ENCODE measurements around the gene APCDD1. TPM values are rescaled to one million over a fixed set of nuclear protein-coding genes. Genes with fewer than 3 reads are reported as not detected.

APCDD1 gene
- total and polyA plus RNA-seq, 2 of the 8 experiments (the other 6 are each of a cell fraction or from before 2014, with no cell fraction given) = 2.6 to 3.6 TPM

- no peak overlapping the region for H4K5ac ChIP-seq (ENCODE audit: insufficient read length, low read depth, low read length)
- no peak overlapping the region for H3K18ac ChIP-seq (ENCODE audit: extremely low read depth, low read length)
- H2BK5ac ChIP-seq (ENCODE audit: low read depth, low read length) = no peak overlapping the region
- no peak overlapping the region for H2AK5ac ChIP-seq (ENCODE audit: low read depth, low read length)
- H2BK12ac ChIP-seq (ENCODE audit: low read depth, low read length) = no peak overlapping the region
- no peaks in the 10 kb centered on the region for H3K36me3 ChIP-seq (ENCODE audit: control insufficient read depth in 2 of 4, insufficient read depth in 4 of 4, low read length in 3 of 4)
- no peak overlapping the region for H3K23ac ChIP-seq (ENCODE audit: insufficient read length)
- no peak overlapping the region for H2BK120ac ChIP-seq (replicated peaks; ENCODE audit: low read depth, low read length)
- H2BK15ac ChIP-seq (ENCODE audit: low read length) = no peak overlapping the region
- no peak overlapping the region for H3K27ac ChIP-seq (ENCODE audit: low read depth, low read length)
- no peaks in the 10 kb centered on the region for H3K23me2 ChIP-seq (ENCODE audit: low read depth, low read length)
- CTCF ChIA-PET (ENCODE audit: partially characterized antibody) = interaction anchor here (1.2 kb wide), 1 partner anchor 142 kb away, joined by 4 read pairs; no protein-coding TSS in a partner anchor
- no peak overlapping the region for H3K9ac ChIP-seq (replicated peaks in 1 of 4; ENCODE audit: extremely low read depth in 1 of 4, low read depth in 3 of 4, low read length in 3 of 4)
- FAIRE-seq = no peak
- WGBS, 2 experiments (ENCODE audit: extremely low coverage in 1 of 2, insufficient coverage in 1 of 2, insufficient read length in 1 of 2, insufficient replicate concordance in 2 of 2, low coverage in 1 of 2, low lambda C conversion rate in 2 of 2, missing lambda C conversion rate in 1 of 2) = 92% methylated on average over 4 of the region's 4 CpGs; no CpG with 5 or more reads in 1 of the 2 experiments
- no peaks in the 10 kb centered on the region for H4K20me1 ChIP-seq (replicated peaks in 1 of 2; ENCODE audit: control insufficient read depth in 1 of 2, insufficient read depth in 2 of 2, low read length in 2 of 2)
- no peak overlapping the region for H4K8ac ChIP-seq (ENCODE audit: extremely low read depth, insufficient read depth, low read length)
- H2AFZ ChIP-seq (ENCODE audit: low read length) = no peak overlapping the region
- no peak overlapping the region for H3K14ac ChIP-seq (ENCODE audit: insufficient read length)
- H3K79me1 ChIP-seq (ENCODE audit: low read depth, low read length) = no peaks in the 10 kb centered on the region
- no peaks in the 10 kb centered on the region for H3K9me3 ChIP-seq (ENCODE audit: insufficient read depth in 2 of 2, low read depth in 1 of 2, low read length in 1 of 2)
- H4K91ac ChIP-seq (replicated peaks; ENCODE audit: insufficient read length, low read length) = no peak overlapping the region
- H3K4me3 ChIP-seq (ENCODE audit: extremely low read depth in 1 of 4, insufficient read depth in 2 of 4, low read depth in 3 of 4, low read length in 4 of 4) = no peak overlapping the region
- H3K4ac ChIP-seq (replicated peaks; ENCODE audit: insufficient read length, low read depth, low read length) = no peak overlapping the region
- peaks cover 0 to 3% (median 0%) of the 10 kb centered on the region in 4 experiments; a peak in 1 of 7 replicates for H3K4me1 ChIP-seq (replicated peaks in 1 of 4; ENCODE audit: control insufficient read depth in 3 of 4, insufficient read depth in 4 of 4, low read length in 3 of 4)
- TF ChIP-seq JUN (IDR thresholded peaks at IDR 0.05; ENCODE audit: low read depth, low read length) (no peak), POLR2AphosphoS5 (IDR thresholded peaks at IDR 0.05; ENCODE audit: low read depth, low read length) (no peak), FOSL1 (IDR thresholded peaks at IDR 0.05; ENCODE audit: insufficient read depth, low read depth, low read length) (no peak), CHD2 (IDR thresholded peaks at IDR 0.05; ENCODE audit: low read length) (no peak)
- no peak overlapping the region for H3K4me2 ChIP-seq (ENCODE audit: insufficient read depth in 1 of 2, low read depth in 2 of 2, low read length in 2 of 2)
- no peak for DNase-seq (ENCODE audit: low read depth in 1 of 2, low spot score in 2 of 2)
- no peak overlapping the region for H3K56ac ChIP-seq (replicated peaks; ENCODE audit: insufficient read length, low read depth, low read length)
- H3K79me2 ChIP-seq (ENCODE audit: control insufficient read depth in 1 of 2, insufficient read depth in 2 of 2, low read length in 2 of 2) = no peaks in the 10 kb centered on the region
- H2BK20ac ChIP-seq (ENCODE audit: low read length) = no peak overlapping the region
- H3K27me3 ChIP-seq (replicated peaks in 1 of 4; ENCODE audit: control insufficient read depth in 3 of 4, extremely low read depth in 1 of 4, insufficient read depth in 3 of 4, low read length in 3 of 4) = no peaks in the 10 kb centered on the region; a peak in 1 of 7 replicates
- POLR2A ChIA-PET (ENCODE audit: partially characterized antibody) = interaction anchor here (1.4 kb wide), 1 partner anchor 9 kb away, joined by 5 read pairs; the partner anchor contains the start of gene APCDD1
Measured at GRCh38 chr18:10463741-10464140, 9.3 kb downstream of the APCDD1 start.

Data from H1 (cell line).